UCSD-AML1 (cell line): Measurements from ENCODE around the gene KAT14.
"Not testable (repeated sequence)": the region's sequence is repeated elsewhere in the genome, so short reads cannot be mapped to it uniquely, and the experiment has no call there.

Experiments used
- DNase-seq: peaks from one replicate; lab custom pipeline; 2025; ENCODE audit not compliant: unreplicated experiment; lab: John Stamatoyannopoulos, UW

The KAT14 gene, protein sequence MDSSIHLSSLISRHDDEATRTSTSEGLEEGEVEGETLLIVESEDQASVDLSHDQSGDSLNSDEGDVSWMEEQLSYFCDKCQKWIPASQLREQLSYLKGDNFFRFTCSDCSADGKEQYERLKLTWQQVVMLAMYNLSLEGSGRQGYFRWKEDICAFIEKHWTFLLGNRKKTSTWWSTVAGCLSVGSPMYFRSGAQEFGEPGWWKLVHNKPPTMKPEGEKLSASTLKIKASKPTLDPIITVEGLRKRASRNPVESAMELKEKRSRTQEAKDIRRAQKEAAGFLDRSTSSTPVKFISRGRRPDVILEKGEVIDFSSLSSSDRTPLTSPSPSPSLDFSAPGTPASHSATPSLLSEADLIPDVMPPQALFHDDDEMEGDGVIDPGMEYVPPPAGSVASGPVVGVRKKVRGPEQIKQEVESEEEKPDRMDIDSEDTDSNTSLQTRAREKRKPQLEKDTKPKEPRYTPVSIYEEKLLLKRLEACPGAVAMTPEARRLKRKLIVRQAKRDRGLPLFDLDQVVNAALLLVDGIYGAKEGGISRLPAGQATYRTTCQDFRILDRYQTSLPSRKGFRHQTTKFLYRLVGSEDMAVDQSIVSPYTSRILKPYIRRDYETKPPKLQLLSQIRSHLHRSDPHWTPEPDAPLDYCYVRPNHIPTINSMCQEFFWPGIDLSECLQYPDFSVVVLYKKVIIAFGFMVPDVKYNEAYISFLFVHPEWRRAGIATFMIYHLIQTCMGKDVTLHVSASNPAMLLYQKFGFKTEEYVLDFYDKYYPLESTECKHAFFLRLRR

DNA sequence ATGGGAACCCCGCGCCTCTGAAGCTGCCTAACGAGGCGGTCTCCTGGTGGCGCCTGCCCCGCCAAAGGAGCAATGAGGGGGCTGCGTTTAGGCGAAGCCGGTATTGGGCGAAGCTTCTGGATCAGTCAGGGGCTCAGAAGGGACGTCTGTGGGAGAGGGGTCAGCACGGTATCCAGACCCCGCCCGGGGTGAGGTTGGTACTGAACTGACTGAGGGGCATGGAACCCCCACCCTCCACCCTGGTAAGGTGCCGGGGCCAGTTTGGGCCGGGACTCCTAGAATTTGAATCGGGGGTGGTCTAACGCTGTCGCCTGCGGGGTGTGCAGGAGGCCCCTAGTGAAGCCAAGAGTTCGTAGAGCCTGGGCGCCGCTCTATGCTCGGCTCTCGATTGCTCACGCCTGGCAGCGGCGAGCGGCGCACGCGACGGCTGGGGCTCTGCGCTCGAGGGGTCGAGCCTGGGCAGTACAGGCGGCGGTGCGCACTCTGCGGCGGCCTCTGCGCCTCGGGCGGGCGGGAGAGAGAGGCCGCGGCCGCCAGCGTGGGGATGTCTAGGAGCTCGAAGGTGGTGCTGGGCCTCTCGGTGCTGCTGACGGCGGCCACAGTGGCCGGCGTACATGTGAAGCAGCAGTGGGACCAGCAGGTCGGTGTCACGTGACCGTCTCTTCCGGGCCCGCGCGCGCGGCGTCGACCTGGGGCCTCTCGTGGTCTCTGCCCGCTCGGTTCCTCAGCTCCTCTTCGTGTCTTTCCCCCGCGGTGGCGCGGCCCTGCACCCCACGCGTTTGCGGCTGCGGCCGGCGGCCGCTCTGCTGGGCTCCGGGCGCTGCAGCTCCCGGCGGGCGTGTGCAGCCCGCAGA, at the start of gene KAT14, which contains the start of gene PET117:
Gene KAT14 (plus strand): TSS at position 452 of the 854 bp plus-strand sequence. CDS start 4,798 bp downstream, outside the sequence.
Gene PET117 (plus strand): TSS at position 452 of the 854 bp plus-strand sequence. CDS start 93 bp downstream, at position 545.
- peak; percentile 91 for DNase-seq

DNA sequence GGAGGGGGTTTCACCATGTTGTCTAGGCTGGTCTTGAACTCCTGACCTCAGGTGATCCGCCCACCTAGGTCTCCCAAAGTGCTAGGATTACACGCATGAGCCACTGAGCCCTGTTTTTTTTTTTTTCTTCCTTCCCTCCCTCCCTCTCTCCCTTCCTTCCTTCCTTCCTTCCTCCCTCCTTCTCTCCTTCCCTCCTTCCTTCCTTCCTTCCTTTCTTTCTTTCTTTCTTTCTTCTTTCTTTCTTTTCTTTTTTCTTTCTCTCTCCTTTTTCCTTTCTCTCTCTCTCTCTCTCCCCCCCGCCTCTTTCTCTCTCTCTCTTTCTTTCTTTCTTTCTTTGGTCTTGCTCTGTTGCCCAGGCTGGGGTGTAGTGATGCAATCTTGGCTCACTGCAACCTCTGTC, 49.4 kb upstream of the KAT14 start:
- DNase-seq: not testable (repeated sequence)

DNA sequence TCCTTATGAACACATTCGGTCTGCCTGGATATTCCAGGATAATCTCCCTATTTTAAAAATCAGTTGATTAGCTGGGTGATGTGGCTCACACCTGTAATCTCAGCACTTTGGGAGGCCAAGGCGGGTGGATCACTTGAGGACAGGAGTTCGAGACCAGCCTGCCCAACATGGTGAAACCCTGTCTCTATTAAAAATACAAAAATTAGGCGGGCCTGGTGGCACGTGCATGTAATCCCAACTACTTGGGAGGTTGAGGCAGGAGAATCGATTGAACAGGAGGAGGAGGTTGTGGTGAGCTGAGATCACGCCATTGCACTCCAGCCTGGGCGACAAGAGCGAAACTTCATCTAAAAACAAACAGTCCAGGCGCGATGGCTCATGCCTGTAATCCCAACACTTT, 48.8 kb upstream of the KAT14 start:
- not testable (repeated sequence) for DNase-seq

DNA sequence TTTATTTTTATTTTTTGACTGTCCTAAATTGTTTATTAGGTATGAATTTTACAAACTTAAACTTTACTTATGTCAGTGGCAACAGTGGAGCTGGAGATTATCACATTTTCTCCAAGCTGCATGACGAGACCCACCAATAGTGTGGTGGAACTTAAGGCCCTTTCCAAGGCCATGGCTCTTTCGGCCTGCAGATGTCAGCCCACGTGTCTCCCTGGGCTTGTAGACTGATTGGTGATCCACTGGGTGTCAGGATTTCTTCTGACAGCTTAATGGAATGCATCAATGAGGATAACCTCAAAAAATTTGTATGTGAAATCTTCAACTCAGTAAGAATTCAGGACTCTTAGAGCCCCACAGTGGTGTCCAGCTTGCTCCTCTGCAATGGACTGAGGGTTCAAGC, 47.6 kb upstream of the KAT14 start:
- DNase-seq: no peak

DNA sequence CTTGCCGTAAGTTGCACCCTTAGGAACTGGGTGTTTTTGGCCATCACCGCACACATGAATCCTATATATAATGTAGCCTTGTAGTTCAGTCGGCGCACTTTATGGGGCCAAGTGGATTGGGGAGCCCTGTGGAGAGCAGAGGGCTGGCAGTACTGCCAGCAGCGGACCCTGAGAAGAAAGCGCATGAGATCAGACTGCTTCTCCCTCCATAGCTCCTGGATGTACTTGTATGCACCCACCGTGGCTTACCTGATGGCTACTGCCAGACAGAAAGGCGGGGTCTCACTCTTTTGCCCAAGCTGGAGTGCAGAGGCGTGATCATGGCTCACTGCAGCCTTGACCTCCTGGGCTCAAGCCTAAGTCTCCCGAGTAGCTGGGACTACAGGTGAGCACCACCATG, 47.2 kb upstream of the KAT14 start:
- DNase-seq: no peak

DNA sequence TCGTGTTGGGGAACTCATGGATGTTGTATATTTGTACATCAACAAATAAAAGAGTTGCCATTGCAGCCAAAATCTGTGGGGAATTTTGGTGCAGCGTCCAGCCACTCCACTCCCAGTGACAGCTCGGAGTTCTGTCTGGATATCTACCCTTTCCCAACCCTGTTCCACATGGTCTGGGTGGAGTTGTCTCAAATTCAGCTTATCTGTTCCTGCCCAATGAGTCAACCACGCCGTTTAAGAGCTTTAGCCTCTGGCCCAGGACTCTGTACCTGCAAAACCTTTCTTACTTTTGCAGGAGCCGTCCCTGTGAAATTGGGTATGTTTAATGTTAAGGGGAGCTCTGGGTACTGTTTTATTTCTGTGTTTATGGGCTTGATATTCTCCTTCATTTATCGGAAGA, 46.0 kb upstream of the KAT14 start:
- DNase-seq: no peak

DNA sequence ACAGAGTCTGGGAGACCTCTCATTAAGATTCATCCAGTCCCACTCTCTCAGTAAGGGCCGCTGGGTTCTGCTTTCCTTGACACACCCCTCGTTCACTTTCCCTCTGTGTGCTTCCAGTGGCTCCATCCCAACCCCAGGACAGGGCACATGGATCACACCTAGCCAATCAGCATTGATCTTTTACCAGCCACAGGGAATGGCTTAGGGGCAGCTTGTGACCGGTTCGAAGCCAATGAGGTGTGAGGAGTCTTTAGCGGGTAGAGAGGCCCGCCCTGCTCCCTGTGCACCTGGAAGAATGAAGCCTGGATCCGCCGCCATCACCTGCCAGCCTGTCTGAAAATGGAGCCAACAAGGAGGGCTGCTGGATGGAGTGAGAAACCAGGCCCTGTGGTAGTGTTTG, 44.8 kb upstream of the KAT14 start:
- DNase-seq: no peak

DNA sequence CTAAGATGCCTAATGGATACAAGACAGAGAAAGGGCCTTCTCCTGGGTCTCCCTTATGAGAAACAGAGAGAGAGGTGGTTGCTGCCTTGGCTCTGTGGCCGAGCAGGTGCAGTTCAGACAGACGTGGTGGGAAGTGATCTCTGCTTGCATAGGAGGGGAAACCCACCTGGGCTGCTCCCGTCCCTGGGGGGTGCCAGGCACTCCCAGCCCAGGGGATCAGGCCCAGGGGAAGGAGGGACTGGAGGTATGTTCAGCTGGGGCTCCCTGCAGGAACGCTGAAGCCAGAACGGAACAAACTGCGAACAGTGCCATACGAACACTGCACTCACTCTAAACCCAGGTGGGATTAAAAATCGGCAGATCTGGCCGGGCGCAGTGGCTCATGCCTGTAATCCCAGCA, 44.3 kb upstream of the KAT14 start:
- no peak for DNase-seq

DNA sequence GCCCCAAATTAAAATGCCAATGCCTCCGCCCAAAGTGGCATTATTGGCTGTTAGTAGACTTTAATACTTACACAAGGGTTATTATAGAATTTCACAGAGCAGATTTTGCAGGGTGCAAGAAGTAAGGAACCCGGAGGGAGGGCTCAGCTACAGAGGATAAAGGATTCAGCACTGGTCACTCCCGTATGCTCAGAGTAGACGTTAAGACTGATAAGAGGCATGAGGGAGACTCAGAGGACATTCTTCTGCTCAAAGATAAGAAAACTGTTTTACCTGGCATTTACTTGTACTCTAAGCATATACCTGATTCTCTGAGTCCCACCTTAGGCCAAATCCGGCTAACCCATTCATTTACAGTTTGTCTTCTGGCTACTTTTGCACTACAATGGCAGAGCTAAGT, 43.5 kb upstream of the KAT14 start:
- DNase-seq: no peak

DNA sequence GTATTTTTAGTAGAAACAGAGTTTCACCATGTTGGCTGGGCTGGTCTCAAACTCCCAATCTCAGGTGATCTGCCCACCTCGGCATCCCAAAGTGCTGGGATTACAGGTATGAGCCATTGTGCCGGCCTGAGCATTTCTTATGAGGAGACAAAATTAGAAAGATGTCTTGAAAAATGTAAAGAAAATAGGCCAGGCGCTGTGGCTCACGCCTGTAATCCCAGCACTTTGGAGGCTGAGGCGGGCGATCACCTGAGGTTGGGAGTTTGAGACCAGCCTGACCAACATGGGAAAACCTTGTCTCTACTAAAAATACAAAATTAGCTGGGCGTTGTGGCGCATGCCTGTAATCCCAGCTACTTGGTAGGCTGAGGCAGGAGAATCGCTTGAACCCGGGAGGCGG, 37.1 kb upstream of the KAT14 start:
- DNase-seq: not testable (repeated sequence)

DNA sequence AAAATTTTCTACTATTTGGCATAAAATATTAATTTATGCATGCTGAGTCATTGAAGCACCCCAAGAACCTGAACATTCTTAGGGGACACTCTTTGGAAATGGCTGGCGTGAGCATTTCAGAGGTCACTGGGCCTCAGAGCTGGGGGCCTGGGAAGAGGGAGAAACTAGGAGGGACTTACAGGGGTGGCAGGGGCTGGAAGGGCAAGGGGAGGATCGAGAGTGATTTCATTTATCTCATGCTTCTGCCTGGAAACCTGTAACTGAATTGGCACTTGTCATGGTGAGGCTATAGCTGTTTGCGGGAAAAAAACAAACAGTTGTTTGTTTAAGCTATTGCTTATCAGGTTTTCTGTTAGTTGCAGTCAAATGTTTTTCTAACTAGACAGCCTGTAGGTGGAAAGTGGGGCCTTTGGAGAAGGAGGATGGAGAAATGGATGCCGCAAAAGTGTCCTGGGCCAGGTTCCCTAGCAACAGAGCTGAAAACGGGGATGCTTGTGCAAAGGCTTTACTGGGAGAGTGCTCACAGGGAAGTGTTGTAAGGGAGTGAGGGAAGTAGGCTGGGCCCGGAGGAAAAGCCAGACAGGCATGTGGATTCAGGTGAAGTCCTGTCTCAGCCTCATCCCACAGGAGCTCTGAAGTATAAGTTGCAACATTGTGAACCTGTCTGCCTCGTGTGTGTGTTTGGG, 36.4 kb upstream of the KAT14 start:
- no peak for DNase-seq

DNA sequence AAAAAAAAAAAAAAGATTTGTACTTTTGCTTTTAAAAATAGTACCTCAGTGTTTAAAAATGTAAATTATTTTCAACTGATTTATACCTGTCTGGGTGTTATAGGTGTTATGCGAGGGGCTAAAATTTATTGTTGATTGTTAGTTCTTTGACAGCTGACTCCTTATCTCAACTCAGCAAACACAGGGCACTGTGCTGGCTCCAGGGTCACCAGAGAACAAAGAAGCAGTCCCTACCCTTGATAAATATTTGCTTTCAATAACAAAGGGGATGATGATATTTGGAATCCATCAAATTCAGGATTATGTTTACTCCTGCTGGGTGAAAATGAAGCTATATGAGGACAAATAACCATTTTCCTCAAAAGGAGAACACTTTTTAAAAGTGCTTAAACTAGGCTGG, 34.2 kb upstream of the KAT14 start:
- no peak for DNase-seq

DNA sequence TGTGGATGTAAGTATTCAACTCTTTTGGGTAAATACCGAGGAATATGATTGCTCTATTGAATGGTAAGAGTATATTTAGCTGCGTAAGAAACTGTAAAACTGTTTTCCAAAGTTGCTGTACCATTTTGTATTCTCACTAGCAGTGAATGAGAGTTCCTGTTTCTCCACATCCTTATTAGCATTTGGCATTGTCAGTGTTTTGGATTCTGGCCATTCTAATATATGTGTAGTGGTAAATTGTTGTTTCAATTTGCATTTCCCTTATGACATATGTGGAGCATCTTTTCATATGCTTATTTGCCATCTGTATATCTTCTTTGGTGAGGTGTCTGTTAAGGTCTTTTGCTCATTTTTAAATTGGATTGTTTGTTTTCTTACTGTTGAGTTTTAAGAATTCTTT, 29.3 kb upstream of the KAT14 start:
- no peak for DNase-seq

DNA sequence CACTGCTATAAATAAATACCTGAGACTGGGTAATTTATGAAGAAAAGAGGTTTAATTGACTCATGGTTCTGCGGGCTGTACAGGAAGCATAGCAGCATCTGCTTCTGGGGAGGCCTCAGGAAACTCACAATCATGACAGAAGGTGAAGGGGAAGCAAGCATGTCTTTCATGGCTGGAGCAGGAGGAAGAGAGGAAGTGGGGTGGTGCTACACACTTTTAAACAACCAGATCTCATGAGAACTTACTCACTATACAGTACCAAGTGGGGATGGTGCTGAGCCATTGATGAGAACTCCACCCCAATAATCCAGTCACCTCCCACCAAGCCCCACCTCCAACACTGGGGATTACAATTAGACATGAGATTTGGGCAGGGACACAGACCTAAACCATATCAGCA, 9.1 kb upstream of the KAT14 start:
- DNase-seq: peak; percentile 26

DNA sequence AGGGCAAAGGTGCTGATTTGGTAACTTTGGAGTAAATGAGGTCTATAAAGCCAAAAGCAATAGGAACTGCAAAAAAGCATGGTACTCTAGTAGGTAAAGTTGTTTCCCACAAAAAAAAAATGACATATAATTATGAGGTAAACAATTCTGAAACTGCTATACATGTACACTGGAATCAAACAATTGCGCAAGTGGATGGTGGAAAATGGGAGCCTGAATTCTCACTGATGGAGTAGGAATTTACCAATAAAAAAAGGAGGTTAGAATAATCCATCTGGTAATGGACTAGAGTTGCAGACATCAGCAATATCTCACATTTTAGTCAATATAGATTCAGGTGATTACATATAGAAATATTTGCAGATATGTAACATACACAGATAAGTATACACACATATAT, 5.0 kb upstream of the KAT14 start:
- no peak for DNase-seq

DNA sequence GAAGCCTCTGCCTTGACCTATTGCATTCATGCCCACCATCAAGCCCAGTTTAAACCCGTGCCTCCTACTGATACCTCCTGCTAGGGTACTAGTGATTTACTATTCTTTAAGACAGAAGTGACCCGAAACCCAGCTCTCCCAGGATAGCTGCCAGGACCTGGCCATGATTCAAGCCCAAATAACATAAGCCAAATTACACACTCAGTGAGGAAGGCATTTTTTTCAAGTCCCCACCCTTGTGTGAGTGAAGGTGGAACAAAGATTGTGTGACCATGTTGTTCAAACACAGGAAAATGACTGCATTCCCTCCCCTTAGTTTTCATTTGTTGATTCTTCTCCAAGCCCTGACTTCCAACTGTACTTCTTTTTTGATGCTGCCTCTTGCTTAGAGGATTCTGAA, 3.7 kb upstream of the KAT14 start:
- no peak for DNase-seq

DNA sequence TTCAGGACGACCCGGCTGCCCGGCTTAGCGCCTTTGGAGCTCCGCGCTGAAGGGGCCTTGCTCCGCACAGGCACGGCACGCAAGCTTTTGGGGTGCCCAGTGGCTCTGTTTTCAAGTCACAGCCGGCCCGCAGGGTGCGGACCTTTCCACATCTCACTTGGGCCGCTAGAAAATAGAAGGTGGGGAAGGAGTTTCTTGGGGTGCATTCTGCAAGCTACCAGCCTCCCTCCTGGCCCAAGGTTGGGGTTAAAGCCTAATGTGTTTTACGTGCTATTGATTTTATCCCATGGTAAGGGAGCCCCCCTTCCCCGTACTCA, 561 bp downstream of the KAT14 start:
- DNase-seq: no peak

DNA sequence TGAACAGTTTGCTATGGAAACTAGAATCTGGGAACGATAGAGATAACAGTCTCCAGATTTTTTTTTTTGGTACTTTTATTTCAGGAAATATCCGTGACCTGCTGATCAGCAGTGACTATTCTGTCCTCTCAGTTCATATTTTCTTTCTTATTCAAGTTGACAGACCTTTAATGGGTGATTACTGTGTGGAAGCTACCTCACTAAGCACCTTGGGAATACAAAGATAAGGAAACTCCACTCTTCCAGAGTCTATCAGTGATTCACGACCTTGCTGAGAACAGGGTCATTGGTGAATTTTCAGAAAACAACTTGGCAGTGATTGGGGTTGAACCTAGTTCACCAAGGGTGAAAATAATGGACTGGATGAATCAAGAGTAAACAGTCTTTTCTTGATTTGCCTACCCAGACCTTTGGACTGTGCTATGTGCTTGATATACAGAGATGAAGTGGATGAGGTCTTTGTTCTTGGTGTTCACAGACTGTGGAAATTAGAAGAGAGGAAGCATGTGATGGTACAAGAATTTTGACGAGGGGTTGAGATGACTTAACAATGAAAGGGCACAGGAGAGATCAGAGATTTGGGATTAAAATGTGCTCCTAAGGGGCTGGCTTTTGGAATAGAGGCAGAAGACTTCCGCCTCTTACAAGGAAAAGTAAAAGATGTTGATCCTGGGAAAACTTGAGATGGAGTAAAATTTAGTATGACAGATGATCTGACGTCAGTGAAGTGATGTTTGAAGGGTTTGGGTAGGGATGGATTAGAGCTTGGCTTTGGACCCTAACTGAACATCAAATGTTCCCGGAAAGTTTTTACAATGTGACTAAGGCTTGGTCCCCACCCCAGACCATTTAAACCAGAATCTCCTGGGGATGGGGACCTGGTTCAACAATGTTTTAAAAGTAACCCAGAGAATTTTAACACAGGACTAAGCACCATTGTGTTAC, 1.2 kb downstream of the KAT14 start:
- DNase-seq: no peak

DNA sequence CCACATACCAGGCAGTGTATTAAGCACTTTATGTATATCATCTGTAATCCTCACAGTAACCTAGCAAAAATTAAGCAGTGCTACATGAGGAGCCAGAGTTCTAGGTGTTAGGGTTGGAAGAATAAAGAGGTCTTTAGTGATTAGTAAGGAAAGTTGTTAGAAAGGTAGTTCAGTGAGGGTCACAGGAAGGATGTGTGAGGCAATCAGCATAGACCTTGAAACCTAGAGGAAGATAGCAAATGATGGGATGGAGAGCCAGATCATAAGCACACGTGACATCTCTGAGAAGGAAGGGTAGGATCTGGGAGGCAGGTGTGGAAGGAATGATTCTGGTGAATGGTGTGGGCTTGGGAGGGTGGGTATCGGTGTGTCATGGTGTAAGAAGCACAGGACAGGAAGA, 2.2 kb downstream of the KAT14 start:
- no peak for DNase-seq
